H9 (cell line): ENCODE measurements around the gene CIAO1. TPM values are rescaled to one million over a fixed set of nuclear protein-coding genes. Genes with fewer than 3 reads are reported as not detected.

Experiments
- DNase-seq: peaks from one replicate; pipeline ENCODE4 v3.0.0-alpha.2; 2017
- H2AFZ ChIP-seq: one replicate; pipeline ENCODE4 v1.6.1; 2013; ENCODE audit warnings: mild to moderate bottlenecking, low read length, control low read depth, moderate library complexity
- H2AK5ac ChIP-seq: 2 replicates; pipeline ENCODE4 v1.6.1; 2013; ENCODE audit warnings: low read length, control low read depth, mixed read lengths; ENCODE audit not compliant: insufficient read length
- H2BK120ac ChIP-seq: one replicate; pipeline ENCODE4 v1.6.1; 2013; ENCODE audit warnings: low read depth, mild to moderate bottlenecking, low read length, control low read depth, inconsistent platforms; ENCODE audit not compliant: poor library complexity, severe bottlenecking
- H2BK12ac ChIP-seq: 2 replicates; pipeline ENCODE4 v1.6.1; 2013; ENCODE audit warnings: low read length, control low read depth, mixed read lengths, low read depth; ENCODE audit not compliant: insufficient read length
- H2BK15ac ChIP-seq: 2 replicates; pipeline ENCODE4 v1.6.1; 2013; ENCODE audit warnings: low read depth, low read length, control low read depth
- H2BK20ac ChIP-seq: one replicate; pipeline ENCODE4 v1.6.1; 2013; ENCODE audit warnings: low read depth, mild to moderate bottlenecking, low read length, control low read depth, inconsistent platforms; ENCODE audit not compliant: poor library complexity, severe bottlenecking
- H2BK5ac ChIP-seq: 2 replicates; pipeline ENCODE4 v1.6.1; 2013; ENCODE audit warnings: low read length, control low read depth, mixed read lengths; ENCODE audit not compliant: insufficient read length
- H3K14ac ChIP-seq: 2 replicates; pipeline ENCODE4 v1.6.1; 2013; ENCODE audit warnings: low read length, control low read depth; ENCODE audit not compliant: insufficient read depth
- H3K18ac ChIP-seq: 2 replicates; pipeline ENCODE4 v1.6.1; 2013; ENCODE audit warnings: low read depth, mild to moderate bottlenecking, mixed read lengths, low read length, control low read depth; ENCODE audit not compliant: insufficient read length
- H3K23ac ChIP-seq: 2 replicates; pipeline ENCODE4 v1.6.1; 2013; ENCODE audit warnings: low read length, control low read depth, mixed read lengths, low read depth; ENCODE audit not compliant: insufficient read length
- H3K23me2 ChIP-seq: 2 replicates; pipeline ENCODE4 v1.6.1; 2013; ENCODE audit warnings: low read depth, mild to moderate bottlenecking, mixed read lengths, low read length, control low read depth; ENCODE audit not compliant: insufficient read length, poor library complexity, severe bottlenecking
- H3K27ac ChIP-seq: 2 replicates; pipeline ENCODE4 v1.5.1; 2013; ENCODE audit warnings: low read length, control low read depth, mixed read lengths, low read depth; ENCODE audit not compliant: insufficient read length
- H3K27me3 ChIP-seq: 2 replicates; pipeline ENCODE4 v1.6.1; 2013; ENCODE audit warnings: low read length, control low read depth, inconsistent platforms; ENCODE audit not compliant: insufficient read depth
- H3K4ac ChIP-seq: 2 replicates; pipeline ENCODE4 v1.6.1; 2013; ENCODE audit warnings: low read depth, mild to moderate bottlenecking, control low read depth, inconsistent platforms, low read length, moderate library complexity
- H3K4me1 ChIP-seq: 2 replicates; pipeline ENCODE4 v1.6.1; 2013; ENCODE audit warnings: low read length, control low read depth, inconsistent platforms; ENCODE audit not compliant: insufficient read depth
- H3K4me2 ChIP-seq: 2 replicates; pipeline ENCODE4 v1.6.1; 2013; ENCODE audit warnings: low read length, control low read depth, mixed read lengths; ENCODE audit not compliant: insufficient read length, insufficient read depth
- H3K56ac ChIP-seq: 2 replicates; pipeline ENCODE4 v1.6.1; 2013; ENCODE audit warnings: low read depth, mild to moderate bottlenecking, mixed read lengths, low read length, control low read depth; ENCODE audit not compliant: insufficient read length
- H3K79me1 ChIP-seq: 2 replicates; pipeline ENCODE4 v1.6.1; 2013; ENCODE audit warnings: low read depth, mild to moderate bottlenecking, moderate library complexity, low read length, control low read depth, inconsistent platforms; ENCODE audit not compliant: insufficient read depth, poor library complexity, severe bottlenecking
- H3K79me2 ChIP-seq: 2 replicates; pipeline ENCODE4 v1.6.1; 2013; ENCODE audit warnings: low read length, control low read depth, inconsistent platforms; ENCODE audit not compliant: insufficient read depth
- H3K9ac ChIP-seq: 2 replicates; pipeline ENCODE4 v1.6.1; 2013; ENCODE audit warnings: low read length, control low read depth, mixed read lengths; ENCODE audit not compliant: insufficient read length; ENCODE audit errors: extremely low read depth
- H3K9me3 ChIP-seq: one replicate; pipeline ENCODE4 v1.6.1; 2013; ENCODE audit warnings: low read depth, low read length, inconsistent platforms; ENCODE audit not compliant: control insufficient read depth
- H3T11ph ChIP-seq: one replicate; pipeline ENCODE4 v1.6.1; 2013; ENCODE audit warnings: mild to moderate bottlenecking, low read length, control low read depth, inconsistent platforms
- H4K20me1 ChIP-seq: one replicate; pipeline ENCODE4 v1.6.1; 2013; ENCODE audit not compliant: control insufficient read depth, insufficient read length, insufficient read depth
- H4K5ac ChIP-seq: 2 replicates; pipeline ENCODE4 v1.6.1; 2013; ENCODE audit warnings: low read depth, mild to moderate bottlenecking, mixed read lengths, low read length, control low read depth; ENCODE audit not compliant: insufficient read length
- H4K8ac ChIP-seq: replicated peaks from 2 replicates; pipeline ENCODE4 v1.6.1; 2013; ENCODE audit warnings: low read length, control low read depth, mixed read lengths, low read depth; ENCODE audit not compliant: insufficient read length
- H4K91ac ChIP-seq: 2 replicates; pipeline ENCODE4 v1.6.1; 2013; ENCODE audit warnings: low read depth, mild to moderate bottlenecking, moderate library complexity, mixed read lengths, low read length, control low read depth; ENCODE audit not compliant: insufficient read length
- H3K27ac Mint-ChIP-seq, 3 experiments: 2 replicates in 2 of 3; 3 replicates in 1 of 3; pipeline ENCODE4 v1.8.0; 2020 to 2021; ENCODE audit warnings: mixed read lengths in 3 of 3, mild to moderate bottlenecking in 1 of 3, moderate library complexity in 1 of 3
- H3K27me3 Mint-ChIP-seq: 2 replicates; pipeline ENCODE4 v1.8.0; 2021; ENCODE audit warnings: low read depth, mild to moderate bottlenecking, moderate library complexity, mixed read lengths
- H3K36me3 Mint-ChIP-seq, 3 experiments: 2 replicates in 2 of 3; 3 replicates in 1 of 3; pipeline ENCODE4 v1.8.0; 2020 to 2021; ENCODE audit warnings: low read depth in 3 of 3, mixed read lengths in 3 of 3; ENCODE audit not compliant: insufficient read depth in 1 of 3
- H3K4me1 Mint-ChIP-seq, 2 experiments: 2 replicates each; pipeline ENCODE4 v1.8.0; 2020; ENCODE audit warnings: mixed read lengths in 2 of 2
- H3K4me3 Mint-ChIP-seq, 2 experiments: 2 replicates in 1 of 2; 3 replicates in 1 of 2; pipeline ENCODE4 v1.8.0; 2020 to 2021; ENCODE audit warnings: mild to moderate bottlenecking in 2 of 2, mixed read lengths in 2 of 2, moderate library complexity in 1 of 2
- H3K9me3 Mint-ChIP-seq, 2 experiments: 2 replicates in 1 of 2; 3 replicates in 1 of 2; pipeline ENCODE4 v1.8.0; 2020; ENCODE audit warnings: mild to moderate bottlenecking in 2 of 2, mixed read lengths in 2 of 2, moderate library complexity in 1 of 2
- WGBS: extraction: QIAGEN DNeasy Blood & Tissue Kit; methylation state at CpG from one replicate; pipeline ENCODE4 v1.1.7; 2013; ENCODE audit warnings: missing lambda C conversion rate, low lambda C conversion rate, mixed read lengths; ENCODE audit not compliant: insufficient read length; ENCODE audit errors: extremely low coverage; 5-methylcytosine and 5-hydroxymethylcytosine counted together
- total RNA-seq: library from RNA; stranded (reverse); gene quantifications from 2 replicates; pipeline ENCODE4 v1.2.1, GENCODE V29; 2021
- TF ChIP-seq, protein P1 (sequence below): fragments of 200-600 bp; sonication (generic); conservative IDR thresholded peaks from 3 replicates; pipeline ENCODE4 v1.8.0; 2021; ENCODE audit warnings: antibody characterized with exemption, mild to moderate bottlenecking

CIAO1 gene
- total RNA-seq, 1 experiment from 2014 or later = 67.6 TPM

DNA sequence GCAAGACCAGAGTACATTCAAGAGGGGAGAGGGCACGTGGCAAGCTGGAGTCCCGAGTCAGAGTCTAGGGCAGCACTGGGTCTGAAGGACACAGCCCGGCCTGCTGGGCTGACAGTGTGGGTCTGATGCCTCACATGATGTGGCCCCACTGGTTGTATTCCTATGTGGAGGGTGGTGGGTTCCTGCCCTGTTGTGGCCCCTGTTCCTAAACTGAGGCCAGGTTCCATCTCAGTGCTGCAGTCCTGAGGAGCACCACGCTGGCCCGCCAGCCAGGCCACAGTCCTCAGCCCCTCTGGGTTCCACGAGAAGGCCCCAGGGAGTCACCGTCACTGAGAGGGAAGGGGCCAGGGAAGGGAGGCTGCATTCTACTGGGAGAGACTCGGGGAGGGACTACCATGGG is 13.5 kb upstream of the CIAO1 start:
- H2BK120ac ChIP-seq = no peak overlapping the region
- H2BK15ac ChIP-seq = no peak overlapping the region
- no peaks in the 10 kb centered on the region for H3K23me2 ChIP-seq
- no peak overlapping the region for H4K8ac ChIP-seq
- no peak overlapping the region for H3K56ac ChIP-seq
- Mint-ChIP-seq H3K36me3 (peaks cover 10 to 39% (median 29%) of the 10 kb centered on the region in 3 experiments; a peak in 6 of 7 replicates), H3K27me3 (no peaks in the 10 kb centered on the region; the same call in 1 of the 2 replicates), H3K4me3 (no peak overlapping the region), H3K4me1 (no peaks in the 10 kb centered on the region), H3K9me3 (no peaks in the 10 kb centered on the region), H3K27ac (peak overlapping the region in 2 of 3 experiments; percentile 35 to 39; a peak in 3 of 7 replicates)
- H2AK5ac ChIP-seq = no peak overlapping the region
- no peak overlapping the region for H3K27ac ChIP-seq
- no peak overlapping the region for H2BK5ac ChIP-seq
- no peak overlapping the region for H3K4ac ChIP-seq
- H3K79me2 ChIP-seq = no peaks in the 10 kb centered on the region
- no peaks in the 10 kb centered on the region for H4K20me1 ChIP-seq
- no peak for DNase-seq
- H3K4me1 ChIP-seq = no peaks in the 10 kb centered on the region
- no peak overlapping the region for H4K91ac ChIP-seq
- no peaks in the 10 kb centered on the region for H3K27me3 ChIP-seq
- H3K23ac ChIP-seq = no peak overlapping the region
- H3K79me1 ChIP-seq = no peaks in the 10 kb centered on the region
- H3K18ac ChIP-seq = no peak overlapping the region
- no peak overlapping the region for H2BK20ac ChIP-seq
- no CpG with 5 or more reads among the region's 8 CpGs for WGBS
- H2AFZ ChIP-seq = no peak overlapping the region
- H3T11ph ChIP-seq = no peak overlapping the region
- no peak overlapping the region for H2BK12ac ChIP-seq
- H3K9ac ChIP-seq = no peak overlapping the region
- H3K4me2 ChIP-seq = no peak overlapping the region
- H3K14ac ChIP-seq = no peak overlapping the region
- TF ChIP-seq, protein P1, sequence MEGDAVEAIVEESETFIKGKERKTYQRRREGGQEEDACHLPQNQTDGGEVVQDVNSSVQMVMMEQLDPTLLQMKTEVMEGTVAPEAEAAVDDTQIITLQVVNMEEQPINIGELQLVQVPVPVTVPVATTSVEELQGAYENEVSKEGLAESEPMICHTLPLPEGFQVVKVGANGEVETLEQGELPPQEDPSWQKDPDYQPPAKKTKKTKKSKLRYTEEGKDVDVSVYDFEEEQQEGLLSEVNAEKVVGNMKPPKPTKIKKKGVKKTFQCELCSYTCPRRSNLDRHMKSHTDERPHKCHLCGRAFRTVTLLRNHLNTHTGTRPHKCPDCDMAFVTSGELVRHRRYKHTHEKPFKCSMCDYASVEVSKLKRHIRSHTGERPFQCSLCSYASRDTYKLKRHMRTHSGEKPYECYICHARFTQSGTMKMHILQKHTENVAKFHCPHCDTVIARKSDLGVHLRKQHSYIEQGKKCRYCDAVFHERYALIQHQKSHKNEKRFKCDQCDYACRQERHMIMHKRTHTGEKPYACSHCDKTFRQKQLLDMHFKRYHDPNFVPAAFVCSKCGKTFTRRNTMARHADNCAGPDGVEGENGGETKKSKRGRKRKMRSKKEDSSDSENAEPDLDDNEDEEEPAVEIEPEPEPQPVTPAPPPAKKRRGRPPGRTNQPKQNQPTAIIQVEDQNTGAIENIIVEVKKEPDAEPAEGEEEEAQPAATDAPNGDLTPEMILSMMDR = no peak
- H3K9me3 ChIP-seq = no peaks in the 10 kb centered on the region
- H4K5ac ChIP-seq = no peak overlapping the region
